AG08396 (cell line): Measurements from ENCODE around the gene DDX31.

Experiments used
- DNase-seq: peaks from one replicate; pipeline ENCODE4 v3.0.0; 2012; ENCODE audit warnings: low spot score, mixed read lengths

The DDX31 gene

DNA sequence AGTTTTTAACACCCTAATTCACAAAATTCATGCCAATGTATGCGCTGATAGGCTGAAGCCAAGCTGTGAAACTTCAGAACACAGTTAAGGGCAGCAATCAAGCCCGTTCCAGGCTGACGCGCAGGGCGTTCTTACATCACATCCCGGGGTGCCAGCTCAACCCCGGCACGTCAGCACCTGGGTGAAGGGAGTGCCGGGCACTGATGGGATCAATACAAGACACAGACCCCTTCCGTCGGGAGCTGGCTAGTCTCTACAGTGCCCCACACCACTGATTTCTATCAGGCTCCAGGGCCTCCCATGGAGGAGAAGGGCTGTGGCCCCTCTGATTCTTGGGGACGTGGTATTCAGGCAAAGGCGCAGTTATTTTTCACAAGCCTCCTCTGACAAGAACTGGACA lies 75.4 kb downstream of the DDX31 start:
- DNase-seq: no peak

DNA sequence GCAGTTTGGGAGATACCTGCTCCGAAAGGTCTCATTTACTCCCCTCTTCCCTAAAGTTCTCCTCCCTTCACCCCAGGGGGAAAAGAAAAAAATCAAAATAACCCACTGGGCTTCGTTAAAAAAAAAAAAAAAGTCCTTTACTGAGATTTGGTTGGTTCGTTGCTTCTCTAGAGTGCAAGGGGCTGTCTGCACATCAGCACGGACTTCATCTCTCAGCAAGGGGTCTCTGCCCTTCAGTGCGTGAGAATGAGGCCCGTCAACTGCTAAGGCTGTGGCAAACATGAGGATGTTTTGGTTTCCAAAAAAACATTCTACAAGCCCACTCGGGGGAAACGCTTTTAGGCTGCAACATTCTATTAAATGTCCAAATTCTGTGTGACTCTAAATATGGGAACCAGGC lies 77.3 kb downstream of the DDX31 start:
- no peak for DNase-seq

DNA sequence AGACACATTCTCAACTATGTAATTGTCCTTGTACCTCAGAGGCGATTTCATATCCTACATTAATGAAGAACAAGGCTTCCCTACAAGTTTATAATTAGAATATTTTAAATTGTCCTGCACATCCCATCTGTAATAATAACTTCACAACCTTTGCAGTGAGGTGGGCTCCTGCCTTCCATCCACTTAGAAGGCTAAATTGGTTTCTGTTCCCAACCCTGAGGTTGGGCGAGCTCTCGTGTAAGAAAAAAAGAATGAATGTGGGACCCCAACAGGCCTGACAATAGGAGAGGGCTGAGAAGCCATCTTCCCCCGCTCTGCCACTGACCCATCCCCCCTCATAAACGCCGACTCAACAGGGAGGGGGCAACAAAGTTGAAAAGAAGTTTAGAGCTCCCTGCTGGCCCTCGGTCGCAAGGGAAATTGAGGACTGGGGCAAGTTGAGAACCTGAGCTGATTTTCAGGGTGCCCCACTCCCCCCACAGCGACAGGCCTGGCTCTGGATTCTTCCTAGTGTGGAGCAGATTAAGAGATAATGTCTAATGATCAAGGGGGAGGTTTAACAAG lies 78.0 kb downstream of the DDX31 start:
- DNase-seq: no peak

DNA sequence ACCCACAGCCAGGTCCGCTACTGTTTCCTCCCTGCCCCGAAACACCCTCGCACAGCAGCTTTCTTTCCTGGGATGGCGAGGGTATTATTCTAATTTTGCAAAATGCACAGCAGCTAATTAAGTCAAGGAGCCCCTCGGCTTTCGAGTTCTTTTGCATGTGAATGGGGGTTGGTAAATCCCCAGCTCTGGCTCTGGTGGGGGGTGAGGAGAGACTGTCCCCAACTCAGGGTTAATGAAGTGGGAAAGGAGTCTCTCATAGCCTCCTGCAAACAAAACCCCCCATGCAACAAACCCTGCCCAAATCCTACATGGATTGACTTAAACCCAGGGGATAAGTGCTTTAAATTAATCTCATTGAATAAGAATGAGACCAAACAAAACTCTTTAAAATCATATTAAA lies 78.5 kb downstream of the DDX31 start:
- DNase-seq: no peak

DNA sequence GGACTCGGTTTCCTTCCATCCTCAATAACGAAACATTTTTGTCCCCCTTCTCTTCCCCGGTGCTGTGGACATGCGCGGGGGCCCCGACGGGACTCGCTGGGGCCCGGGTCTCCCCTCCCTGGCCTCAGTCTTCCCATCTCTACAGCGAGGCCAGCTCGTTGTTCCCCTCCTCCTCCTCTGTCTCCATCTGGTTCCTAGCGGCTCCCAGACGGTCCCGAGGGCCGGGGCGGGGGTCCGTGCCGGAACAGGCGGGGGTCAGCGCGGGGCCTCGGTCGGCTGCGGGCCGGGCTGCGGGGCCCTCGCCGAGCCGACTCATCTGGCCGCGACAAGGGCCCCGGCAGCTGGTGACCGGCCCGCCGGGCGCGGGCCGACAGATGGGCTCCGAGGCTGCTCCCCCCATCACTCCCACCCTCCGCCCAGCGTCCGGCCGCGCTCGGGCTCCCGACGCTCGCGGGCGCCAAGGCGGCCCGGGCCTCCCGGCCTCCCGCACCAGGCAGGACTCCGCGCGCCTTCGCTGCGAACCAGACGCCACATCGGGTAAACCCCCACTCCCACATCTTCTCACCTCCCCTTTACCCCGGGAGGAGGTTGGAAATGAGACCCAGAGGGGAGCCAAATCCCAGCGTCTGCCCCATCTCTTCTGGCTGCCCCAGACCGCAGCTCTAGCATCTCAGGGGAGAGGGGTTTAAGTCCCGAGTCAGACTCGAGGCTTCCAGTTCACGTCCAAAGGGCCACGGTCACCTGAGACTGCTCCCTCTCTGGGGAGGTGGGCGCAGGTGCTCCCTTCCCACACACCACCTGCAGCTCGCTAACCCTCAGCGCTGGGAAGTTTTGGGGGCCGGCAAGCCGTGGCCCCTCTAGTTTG lies 79.2 kb downstream of the DDX31 start:
- no peak for DNase-seq

DNA sequence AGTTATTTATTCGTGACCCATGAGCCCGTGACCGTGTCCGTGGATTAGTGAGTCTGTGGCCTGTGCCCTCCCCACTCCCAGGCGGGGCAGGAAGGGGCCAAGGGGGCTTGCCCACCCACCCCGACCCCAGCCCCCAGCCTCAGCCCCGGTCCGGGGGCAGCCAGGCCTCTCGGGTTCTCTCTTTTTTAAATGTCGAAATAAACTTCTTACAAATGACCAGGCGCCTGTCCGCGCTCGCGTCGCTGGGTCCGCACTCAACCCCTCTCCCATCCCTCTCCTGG lies 79.8 kb downstream of the DDX31 start:
- DNase-seq: no peak

DNA sequence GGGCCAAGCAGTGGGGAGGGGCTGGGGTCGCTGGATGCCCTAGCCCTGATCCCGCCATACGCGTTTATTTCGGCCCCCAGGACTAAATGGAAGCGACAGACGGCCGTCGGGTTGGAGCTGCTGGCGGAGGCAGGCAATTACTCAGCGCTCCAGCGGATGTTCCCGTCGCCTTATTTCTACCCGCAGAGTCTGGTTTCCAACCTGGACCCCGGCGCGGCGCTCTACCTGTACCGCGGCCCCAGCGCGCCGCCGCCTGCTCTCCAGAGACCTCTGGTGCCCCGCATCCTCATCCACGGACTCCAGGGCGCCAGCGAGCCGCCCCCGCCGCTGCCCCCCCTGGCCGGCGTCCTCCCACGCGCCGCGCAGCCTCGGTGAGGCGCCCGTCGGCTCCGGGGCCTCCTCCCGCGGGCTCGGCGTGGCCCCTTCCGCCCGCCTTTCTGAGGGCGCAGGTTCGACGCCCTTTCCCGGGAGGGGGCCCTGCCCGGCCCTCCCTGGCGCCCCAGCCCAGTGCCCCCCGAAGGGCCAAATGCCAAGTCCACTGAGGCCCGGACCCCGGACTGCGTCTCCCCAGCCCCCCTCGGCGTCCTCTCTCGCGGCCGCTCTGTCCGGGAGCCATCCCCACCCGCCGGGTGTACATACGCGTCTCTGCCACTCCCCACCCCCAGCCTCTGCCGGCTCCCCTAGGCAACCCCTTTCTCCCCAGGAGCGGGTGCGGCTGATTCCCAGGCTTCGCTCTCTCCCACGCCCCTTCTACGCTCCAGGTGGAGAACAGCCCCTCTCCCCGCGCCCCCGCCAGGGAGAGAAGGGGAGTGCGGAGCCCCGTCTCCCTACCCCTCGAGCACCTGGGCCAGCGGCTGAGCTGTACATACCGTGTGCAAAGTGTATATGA lies 80.4 kb downstream of the DDX31 start:
- DNase-seq: no peak

DNA sequence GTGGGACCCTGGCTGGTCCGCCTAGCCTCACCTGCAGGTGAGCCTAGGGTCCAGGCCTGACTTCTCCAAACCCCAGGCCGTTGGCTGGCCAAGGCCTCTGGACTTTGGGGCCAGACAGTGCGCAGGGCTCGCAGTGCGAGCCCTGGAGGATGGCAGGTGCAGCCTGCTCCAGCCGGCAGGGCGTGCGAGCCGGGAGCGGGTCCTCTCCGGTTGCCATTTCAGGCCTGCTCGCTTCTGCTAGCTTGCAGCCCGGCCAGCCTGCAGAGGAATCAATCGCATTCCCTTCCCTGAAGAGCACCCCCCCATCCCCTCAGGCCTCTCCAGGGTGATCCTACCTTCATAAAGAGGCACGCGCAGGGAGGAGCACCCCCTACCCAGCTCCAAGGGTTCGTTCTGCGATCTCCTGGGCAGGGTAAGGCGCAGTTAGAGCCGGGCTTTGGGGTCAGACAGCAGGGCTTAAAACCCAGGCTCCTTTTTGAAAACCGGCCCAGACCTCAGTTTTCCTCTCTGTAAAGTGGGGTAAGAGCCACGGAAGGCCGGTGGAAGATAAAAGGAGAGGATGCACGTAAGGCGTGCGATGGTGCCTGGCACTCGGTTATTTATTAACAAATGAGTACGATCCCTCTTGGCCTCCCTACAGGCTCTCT lies 81.2 kb downstream of the DDX31 start:
- DNase-seq: no peak

DNA sequence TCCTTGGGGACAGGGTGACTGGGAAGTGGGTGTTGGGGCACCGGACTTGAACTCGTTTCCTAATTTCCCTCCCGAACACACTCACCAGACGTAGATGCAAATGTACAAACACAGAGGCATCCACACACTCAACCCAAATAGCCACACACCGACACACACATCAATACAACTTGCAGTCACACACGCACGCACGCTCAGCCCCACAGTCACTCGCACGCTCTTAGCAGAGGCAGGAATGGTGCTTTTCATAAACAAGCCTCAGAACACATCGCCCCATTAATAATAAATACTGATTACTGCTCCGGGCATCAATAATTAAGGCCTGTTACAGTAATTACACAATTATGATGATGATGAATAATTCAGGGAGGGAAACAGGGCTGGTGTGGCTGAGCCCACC lies 81.7 kb downstream of the DDX31 start:
- no peak for DNase-seq

DNA sequence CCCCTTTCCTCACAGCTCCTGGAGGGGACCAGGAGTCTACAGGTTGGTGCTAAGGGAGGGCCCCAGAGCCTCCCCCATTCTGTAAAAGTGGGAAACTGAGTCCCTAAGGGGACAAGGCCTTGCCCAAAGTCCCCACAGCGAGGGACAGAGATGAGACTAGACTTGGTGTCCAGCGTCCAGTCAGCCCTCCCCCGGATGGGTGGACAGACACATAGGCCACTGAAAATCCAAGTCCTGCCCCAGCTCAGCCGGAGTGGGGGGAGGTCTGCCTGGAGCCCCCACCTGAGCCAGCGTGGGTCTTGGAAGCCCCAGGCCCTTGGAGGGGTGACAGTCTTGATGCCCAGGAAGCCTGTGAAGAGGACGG lies 82.2 kb downstream of the DDX31 start:
- DNase-seq: no peak

DNA sequence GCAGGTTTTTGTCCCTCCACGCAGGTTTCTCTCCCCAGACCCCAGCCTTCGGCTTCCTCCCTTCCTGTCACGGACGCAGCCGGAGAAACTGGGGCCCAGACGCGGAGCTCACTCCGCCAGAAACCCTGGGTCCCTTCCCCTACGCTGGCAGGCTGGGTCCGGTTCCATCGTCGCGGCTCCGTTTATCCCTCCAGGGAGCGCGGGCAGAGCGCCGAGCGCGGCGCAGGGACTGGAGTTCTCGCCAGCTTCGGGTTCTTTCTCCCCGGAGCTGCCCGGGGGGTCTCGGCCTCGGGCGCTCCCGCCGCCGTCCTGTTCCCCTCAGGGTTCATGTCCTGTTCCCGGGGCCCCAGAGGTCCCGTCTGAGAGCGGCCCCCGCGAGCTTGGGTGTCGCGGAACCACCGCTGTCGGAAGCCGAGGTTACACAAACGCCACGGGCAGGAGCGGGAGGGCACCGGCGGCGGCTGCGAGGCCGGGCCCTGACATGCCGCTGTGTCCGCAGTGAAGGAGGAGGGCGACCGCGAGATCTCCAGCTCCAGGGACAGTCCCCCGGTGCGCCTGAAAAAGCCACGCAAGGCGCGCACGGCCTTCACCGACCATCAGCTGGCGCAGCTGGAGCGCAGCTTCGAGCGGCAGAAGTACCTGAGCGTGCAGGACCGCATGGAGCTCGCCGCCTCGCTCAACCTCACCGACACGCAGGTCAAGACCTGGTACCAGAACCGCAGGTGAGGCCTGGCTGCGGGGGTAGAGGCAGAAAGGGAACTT lies 82.8 kb downstream of the DDX31 start:
- DNase-seq: no peak

DNA sequence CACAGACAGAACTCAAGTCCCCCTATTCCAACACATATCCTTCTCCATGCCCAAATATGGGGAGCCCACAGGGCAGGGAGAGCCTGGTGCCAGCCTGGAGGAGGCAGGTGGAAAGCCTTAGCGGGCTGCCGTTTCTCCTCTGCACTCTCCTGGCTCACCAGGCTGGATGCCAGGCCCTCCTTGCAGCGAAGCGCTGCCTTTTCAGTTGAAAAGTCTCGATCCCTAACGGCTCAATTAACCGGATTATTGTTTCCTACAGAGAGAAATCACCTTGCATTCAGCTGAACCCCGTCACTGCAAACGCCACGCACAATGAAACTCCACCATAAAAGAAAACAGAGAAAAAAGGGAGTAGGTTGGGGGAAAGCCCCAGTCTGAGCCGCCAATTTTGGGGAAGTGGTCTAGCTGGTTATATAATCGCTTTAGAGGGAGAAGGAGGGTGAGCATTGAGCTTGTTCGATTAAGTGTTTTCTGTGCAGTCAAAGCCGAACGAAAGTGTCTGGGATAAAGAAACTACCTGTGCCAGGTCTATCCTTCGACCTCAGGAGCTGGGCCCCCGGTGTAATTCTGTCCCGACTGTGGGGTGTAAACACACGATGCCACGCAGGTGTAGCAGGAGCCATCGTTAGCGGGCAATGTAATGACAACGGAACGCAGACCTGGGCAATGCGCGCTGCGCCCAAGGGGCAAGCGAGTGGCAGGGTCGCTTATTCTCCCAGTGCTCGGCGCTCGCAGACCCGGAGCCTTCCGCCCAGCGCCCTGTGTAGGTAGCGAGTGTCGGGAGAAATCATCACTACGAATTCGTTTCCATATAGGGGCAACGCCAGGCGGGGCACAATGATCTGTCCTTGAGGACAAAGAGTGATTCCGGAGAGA lies 83.6 kb downstream of the DDX31 start:
- no peak for DNase-seq

DNA sequence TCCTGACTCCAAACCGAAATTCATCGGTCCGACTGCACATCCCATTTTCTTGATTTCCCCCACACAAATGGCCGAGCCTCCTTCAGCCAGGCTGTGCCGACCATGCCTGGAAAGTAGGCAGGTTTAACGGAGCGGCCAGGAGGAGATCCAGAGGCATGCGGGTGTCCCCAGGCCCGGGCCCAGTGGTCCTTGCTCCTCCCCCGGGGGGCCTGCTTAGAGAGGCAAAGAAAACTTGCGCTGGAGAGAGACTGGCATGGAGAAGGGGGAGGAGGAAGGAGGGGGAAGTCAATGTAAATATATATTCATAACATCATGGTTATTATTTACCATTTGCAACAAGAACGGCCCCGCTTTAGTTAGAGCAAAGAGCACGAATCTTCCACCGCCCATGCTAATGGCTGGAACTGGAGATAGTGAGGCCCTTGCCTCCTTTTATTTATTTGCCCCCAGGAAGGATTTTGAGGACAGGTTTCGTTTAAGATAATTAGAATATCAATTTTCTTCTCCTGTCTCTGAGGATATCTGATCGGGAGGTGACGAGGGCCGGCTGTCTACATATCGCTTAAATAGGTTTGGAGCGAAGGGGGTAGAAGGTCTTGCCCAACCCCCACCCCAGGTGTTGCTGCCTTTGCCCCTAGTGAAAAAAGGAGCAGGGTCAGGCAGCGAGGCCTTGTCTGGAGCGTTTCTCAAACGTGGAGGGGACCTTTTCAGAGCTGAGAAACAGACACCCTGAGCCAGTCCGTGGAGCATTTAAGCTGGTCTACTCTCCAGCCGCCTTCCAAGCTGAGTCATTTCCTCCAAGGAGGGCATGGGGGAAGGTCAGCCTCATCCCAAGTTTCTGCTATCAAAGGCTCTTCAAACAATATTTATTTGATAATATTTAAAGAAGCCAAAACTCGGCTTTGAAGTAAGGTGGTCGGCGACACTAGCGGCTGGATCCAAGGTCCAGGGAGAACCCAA lies 84.9 kb downstream of the DDX31 start:
- DNase-seq: no peak

DNA sequence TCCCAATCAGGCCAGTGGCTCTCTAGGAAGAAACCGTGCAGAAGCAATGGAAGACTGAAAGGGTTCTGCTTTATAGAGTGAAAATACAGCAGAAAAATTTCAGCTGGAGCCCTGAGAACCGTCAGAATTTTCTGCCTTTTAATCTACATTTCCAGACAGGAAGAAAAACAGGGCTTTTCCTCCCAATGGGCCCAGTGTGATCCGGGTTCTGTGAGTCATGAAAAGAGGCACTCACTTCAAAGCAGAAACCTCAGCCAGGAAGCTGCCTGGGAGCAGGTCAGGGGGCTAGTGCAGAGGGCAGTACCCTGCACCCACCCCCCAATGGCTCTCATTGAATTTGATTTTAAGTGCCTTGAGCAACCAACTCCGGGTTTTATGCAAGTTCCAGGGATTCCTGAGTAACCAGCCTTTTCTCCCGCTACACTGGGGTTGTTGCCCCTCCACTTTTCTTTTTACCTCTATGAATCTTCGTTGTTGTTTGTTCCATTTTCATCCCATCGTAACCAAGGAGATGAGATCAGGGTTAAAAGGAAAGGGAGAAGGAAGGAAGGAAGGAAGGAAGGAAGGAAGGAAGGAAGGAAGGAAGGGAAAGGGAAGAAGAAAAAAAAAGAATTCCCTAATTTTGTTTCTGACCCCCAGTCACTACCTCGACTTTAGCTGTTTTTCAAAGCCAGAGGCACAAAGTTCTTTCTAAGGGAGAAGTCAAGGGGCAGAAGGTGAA lies 86.0 kb downstream of the DDX31 start:
- DNase-seq: no peak

DNA sequence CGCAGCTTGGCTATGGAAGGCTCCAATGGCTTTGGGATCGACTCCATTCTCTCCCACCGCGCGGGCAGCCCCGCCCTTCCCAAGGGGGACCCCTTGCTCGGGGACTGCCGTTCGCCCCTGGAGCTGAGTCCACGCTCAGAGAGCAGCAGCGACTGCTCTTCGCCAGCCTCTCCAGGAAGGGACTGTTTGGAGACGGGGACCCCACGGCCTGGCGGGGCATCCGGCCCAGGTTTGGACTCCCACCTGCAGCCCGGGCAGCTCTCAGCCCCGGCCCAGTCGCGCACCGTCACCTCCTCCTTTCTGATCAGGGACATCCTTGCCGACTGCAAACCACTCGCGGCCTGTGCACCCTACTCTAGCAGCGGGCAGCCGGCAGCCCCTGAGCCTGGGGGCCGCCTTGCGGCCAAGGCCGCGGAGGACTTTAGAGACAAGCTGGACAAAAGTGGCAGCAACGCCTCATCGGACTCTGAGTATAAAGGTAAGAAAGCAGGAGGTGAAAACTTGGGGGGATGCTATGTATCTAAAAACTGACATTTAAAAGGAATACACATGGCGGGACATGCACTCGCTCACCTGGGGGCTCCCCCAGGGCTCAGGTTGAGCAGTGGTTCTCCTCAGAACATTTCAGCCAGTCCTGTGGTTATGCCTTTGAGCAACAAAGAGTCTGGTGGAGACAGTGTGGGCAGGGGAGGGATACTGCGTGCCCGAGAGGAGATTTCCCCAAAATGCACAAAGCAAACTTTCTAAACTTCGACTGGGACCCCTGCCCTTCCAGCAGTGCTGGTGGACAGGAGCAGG lies 86.8 kb downstream of the DDX31 start:
- no peak for DNase-seq

DNA sequence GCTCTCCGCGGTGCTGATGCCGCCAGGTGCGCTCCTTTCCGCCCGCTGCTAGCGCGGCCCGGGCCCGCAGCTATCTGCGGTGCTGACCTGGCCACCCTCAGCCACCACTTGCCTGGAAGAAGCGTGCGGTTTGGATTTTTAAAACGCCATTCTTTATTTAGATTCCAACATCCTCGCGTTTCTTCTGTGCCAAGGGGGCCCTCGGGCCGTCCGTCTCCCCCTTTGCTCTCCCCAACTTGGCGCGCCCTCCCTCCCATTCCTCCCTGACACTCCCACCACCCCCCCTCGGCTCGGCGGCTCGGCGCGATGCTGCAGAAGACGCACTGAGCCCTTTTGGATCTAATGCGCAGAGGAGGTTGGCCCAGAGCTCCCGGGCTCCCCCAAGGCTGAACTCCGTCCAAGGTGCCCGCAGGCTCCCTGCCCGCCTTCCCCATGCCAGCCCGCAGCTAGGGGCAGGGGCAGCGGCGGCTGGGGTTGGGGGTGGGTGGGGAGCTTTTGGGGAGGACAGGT lies 87.5 kb downstream of the DDX31 start, which contains the start of gene BARHL1:
BARHL1 (plus strand) TSS at position 331 of the 510 bp plus-strand sequence. CDS start 192 bp downstream, outside the sequence.
- DNase-seq: no peak

DNA sequence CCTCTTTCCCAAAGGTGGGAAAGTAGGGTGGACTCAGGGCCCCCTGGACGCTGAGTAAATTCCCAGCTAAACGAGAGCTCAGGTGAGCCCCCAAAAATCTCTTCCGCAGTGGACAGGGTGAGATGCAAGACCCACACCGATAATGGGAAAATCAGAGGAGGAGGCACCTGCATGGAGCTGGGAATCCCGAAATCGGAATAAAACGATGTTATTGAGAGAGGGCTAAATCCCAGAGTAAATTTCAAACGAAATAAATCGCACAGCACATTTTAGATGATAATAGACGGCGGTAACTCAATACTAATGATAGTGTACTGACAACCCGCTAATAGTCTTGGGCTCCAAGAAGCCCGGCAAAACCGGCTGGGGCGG lies 90.4 kb downstream of the DDX31 start:
- DNase-seq: no peak

DNA sequence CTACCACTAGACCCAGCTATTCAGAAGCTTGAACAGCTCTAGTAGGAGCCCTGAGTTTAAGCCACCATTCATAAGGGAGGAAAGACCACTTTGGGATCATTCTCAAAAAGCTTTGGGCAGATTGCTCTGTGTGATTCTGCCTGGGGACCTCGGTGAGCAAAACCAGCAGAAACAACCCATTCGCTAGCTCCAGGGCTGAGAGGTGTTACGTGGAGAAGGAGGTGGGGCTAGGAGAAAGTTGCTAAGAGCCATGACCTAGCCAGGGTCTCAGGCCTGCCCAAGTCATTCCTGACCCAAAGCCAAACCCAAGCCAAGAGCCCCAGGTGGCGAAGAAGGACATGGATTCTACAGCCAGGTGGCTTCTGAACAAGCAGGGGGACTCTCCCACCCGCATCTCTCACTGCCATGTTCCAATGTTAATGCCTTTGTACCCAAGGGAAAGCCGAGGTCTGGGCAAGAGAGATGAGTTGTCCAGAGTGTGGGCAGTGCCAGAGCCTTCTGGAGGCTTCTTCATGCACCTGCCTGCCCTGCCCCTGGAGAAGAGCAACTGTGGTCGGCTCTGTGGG lies 91.3 kb downstream of the DDX31 start:
- DNase-seq: no peak
